Fibroblast of lung (primary cell): ENCODE measurements around the gene ZNF883. TPM values are rescaled to one million over a fixed set of nuclear protein-coding genes. Genes with fewer than 3 reads are reported as not detected.
A peak's percentile ranks its signal among the peaks of the same experiment; 100 is the strongest.

ENCODE experiments used
- DNase-seq, 2 donors: peaks; one replicate each; pipeline versions ENCODE4 v3.0.0 to v3.0.0-alpha.2; 2010; ENCODE audit warnings: low read depth in 2 of 2
- H2AFZ ChIP-seq: 2 replicates; pipeline ENCODE4 v1.5.1; 2012; ENCODE audit warnings: low read length, control low read depth, inconsistent platforms
- H3K27ac ChIP-seq: 2 replicates; pipeline ENCODE4 v1.5.1; 2011; ENCODE audit warnings: low read length, control low read depth; ENCODE audit not compliant: insufficient read depth
- H3K27me3 ChIP-seq: 2 replicates; pipeline ENCODE4 v1.5.1; 2011; ENCODE audit warnings: mild to moderate bottlenecking, low read length; ENCODE audit not compliant: control insufficient read depth, insufficient read depth
- H3K36me3 ChIP-seq: 2 replicates; pipeline ENCODE4 v1.5.1; 2011; ENCODE audit warnings: low read length; ENCODE audit not compliant: control insufficient read depth, insufficient read depth
- H3K4me1 ChIP-seq: 2 replicates; pipeline ENCODE4 v1.5.1; 2011; ENCODE audit warnings: low read length; ENCODE audit not compliant: control insufficient read depth, insufficient read depth; ENCODE audit errors: extremely low read depth
- H3K4me2 ChIP-seq: 2 replicates; pipeline ENCODE4 v1.5.1; 2011; ENCODE audit warnings: low read length, control low read depth; ENCODE audit not compliant: insufficient read depth; ENCODE audit errors: extremely low read depth
- H3K4me3 ChIP-seq, 4 experiments: fragments of 200-600 bp in 1 of 4; sonication (generic) in 1 of 4; replicated peaks in 1 of 4; 2 replicates each; pipeline ENCODE4 v1.5.1; 2011 to 2016; ENCODE audit warnings: low read length in 4 of 4, low read depth in 3 of 4, mild to moderate bottlenecking in 3 of 4, control low read depth in 2 of 4, inconsistent platforms in 1 of 4, mixed read lengths in 1 of 4; ENCODE audit not compliant: insufficient read depth in 1 of 4; ENCODE audit errors: control extremely low read depth in 1 of 4
- H3K79me2 ChIP-seq: 2 replicates; pipeline ENCODE4 v1.5.1; 2012; ENCODE audit warnings: mild to moderate bottlenecking, low read length, inconsistent platforms; ENCODE audit not compliant: control insufficient read depth, insufficient read depth
- H3K9ac ChIP-seq: 2 replicates; pipeline ENCODE4 v1.5.1; 2011; ENCODE audit warnings: mild to moderate bottlenecking, low read length, control low read depth; ENCODE audit not compliant: insufficient read depth
- H3K9me3 ChIP-seq: 2 replicates; pipeline ENCODE4 v1.5.1; 2012; ENCODE audit warnings: low read depth, low read length; ENCODE audit not compliant: control insufficient read depth, insufficient read depth
- H4K20me1 ChIP-seq: 2 replicates; pipeline ENCODE4 v1.5.1; 2011; ENCODE audit warnings: low read length; ENCODE audit not compliant: control insufficient read depth, insufficient read depth; ENCODE audit errors: extremely low read depth
- EZH2 ChIP-seq: IDR thresholded peaks from 2 replicates; pipeline ENCODE4 v1.5.1; 2012; ENCODE audit warnings: low read length, control low read depth, mild to moderate bottlenecking; ENCODE audit errors: missing control alignments
- polyA plus RNA-seq, 2 donors: library from polyadenylated mRNA; depleted of rRNA in 1 of 2; stranded (reverse) in 1 of 2; unstranded in 1 of 2; fragments of >200 nt; gene quantifications; 2 replicates each; pipeline ENCODE4 v1.2.1, GENCODE V29; 2011 to 2012; ENCODE audit warnings: missing spikeins in 1 of 2
- total RNA-seq: library from RNA; depleted of rRNA; stranded (reverse); fragments of >200 nt; gene quantifications from 2 replicates; pipeline ENCODE4 v1.2.1, GENCODE V29; 2014
- TF ChIP-seq, protein P1 (sequence below), 2 donors: IDR thresholded peaks in 1 of 2; conservative IDR thresholded peaks in 1 of 2; 1 replicate in 1 of 2; 2 replicates in 1 of 2; pipeline ENCODE4 v1.5.1; 2011 to 2012; ENCODE audit warnings: low read length in 2 of 2, control low read depth in 1 of 2, inconsistent platforms in 1 of 2, low read depth in 1 of 2, mild to moderate bottlenecking in 1 of 2

The ZNF883 gene
- total and polyA plus RNA-seq, 2 donors (not counting 1 experiment from before 2014, with no cell fraction given): 2.5 to 9.7 TPM

DNA sequence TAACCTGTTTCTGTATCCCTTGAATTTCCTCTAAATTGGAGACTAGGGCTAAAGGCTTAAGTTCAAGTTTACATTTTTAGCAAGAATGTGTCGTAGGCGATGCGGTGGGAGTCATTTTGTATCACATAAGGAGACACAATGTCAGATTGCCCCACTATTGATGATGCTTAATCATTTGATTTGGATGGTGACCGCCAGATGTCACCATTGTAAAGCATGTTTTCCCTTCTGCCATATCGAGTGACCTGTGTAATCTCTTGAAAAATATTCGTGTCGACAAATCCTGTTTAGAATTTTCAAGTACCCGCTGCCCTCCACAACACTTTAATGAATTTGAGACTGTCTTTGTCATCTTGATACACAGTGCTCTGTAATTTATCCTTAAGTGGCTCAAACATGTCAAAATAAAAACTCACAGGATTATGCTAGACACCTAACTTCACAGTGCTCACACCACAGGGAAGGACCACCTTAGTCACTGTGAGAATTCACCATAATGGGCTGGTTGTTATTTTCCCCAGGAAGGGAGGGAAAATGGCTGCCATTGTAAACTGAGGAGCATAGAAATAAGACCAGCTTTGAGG, 86.8 kb downstream of the ZNF883 start:
- H3K27ac ChIP-seq: no peak overlapping the region

DNA sequence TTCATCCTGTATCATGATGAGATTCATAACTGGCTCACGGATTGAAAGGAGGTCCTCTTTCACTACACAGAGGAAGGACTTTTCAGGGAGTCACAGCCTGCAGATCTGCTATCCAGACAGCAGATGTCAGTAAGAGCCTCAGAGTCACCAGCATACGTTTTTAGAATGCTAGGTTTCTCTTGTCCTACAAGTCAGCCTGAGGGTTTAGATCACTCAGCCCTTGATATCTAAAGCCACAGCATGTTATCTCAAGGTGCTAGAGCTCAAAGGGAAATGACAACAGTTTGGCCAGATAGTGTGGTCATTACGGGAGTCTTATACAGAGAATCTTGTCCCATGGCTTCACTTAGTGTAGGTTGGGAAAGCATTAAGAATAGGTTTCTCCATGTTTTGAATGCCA, 90.4 kb downstream of the ZNF883 start:
- Histone ChIP-seq H4K20me1 (no peaks in the 10 kb centered on the region), H3K4me3 (no peak overlapping the region), H3K79me2 (no peaks in the 10 kb centered on the region), H3K36me3 (no peaks in the 10 kb centered on the region), H3K4me2 (no peak overlapping the region), H3K4me1 (no peaks in the 10 kb centered on the region), H3K9me3 (no peaks in the 10 kb centered on the region), H3K27me3 (no peaks in the 10 kb centered on the region), H2AFZ (no peak overlapping the region), H3K9ac (no peak overlapping the region), H3K27ac (no peak overlapping the region)
- peak; percentile 56 to 65 for DNase-seq
- no peak for TF ChIP-seq EZH2
- TF ChIP-seq, protein P1, sequence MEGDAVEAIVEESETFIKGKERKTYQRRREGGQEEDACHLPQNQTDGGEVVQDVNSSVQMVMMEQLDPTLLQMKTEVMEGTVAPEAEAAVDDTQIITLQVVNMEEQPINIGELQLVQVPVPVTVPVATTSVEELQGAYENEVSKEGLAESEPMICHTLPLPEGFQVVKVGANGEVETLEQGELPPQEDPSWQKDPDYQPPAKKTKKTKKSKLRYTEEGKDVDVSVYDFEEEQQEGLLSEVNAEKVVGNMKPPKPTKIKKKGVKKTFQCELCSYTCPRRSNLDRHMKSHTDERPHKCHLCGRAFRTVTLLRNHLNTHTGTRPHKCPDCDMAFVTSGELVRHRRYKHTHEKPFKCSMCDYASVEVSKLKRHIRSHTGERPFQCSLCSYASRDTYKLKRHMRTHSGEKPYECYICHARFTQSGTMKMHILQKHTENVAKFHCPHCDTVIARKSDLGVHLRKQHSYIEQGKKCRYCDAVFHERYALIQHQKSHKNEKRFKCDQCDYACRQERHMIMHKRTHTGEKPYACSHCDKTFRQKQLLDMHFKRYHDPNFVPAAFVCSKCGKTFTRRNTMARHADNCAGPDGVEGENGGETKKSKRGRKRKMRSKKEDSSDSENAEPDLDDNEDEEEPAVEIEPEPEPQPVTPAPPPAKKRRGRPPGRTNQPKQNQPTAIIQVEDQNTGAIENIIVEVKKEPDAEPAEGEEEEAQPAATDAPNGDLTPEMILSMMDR (conservative IDR thresholded peaks at IDR 0.05 in 1 of 2, IDR thresholded peaks at IDR 0.05 in 1 of 2; ENCODE audit: low read depth in 1 of 2, low read length in 2 of 2): peak; percentile 62 to 72

More for the DNA sequence above, 86.8 kb downstream of the ZNF883 start:
- Histone ChIP-seq H3K36me3 (no peaks in the 10 kb centered on the region), H3K4me2 (no peak overlapping the region), H3K27me3 (no peaks in the 10 kb centered on the region), H4K20me1 (no peaks in the 10 kb centered on the region), H2AFZ (no peak overlapping the region), H3K4me3 (no peak overlapping the region), H3K9ac (no peak overlapping the region), H3K79me2 (no peaks in the 10 kb centered on the region), H3K9me3 (no peaks in the 10 kb centered on the region), H3K4me1 (no peaks in the 10 kb centered on the region)
- DNase-seq: peak; percentile 13 to 44
- no peak for TF ChIP-seq EZH2
- TF ChIP-seq, protein P1 (conservative IDR thresholded peaks at IDR 0.05 in 1 of 2, IDR thresholded peaks at IDR 0.05 in 1 of 2; ENCODE audit: low read depth in 1 of 2, low read length in 2 of 2): peak; percentile 26 to 30

DNA sequence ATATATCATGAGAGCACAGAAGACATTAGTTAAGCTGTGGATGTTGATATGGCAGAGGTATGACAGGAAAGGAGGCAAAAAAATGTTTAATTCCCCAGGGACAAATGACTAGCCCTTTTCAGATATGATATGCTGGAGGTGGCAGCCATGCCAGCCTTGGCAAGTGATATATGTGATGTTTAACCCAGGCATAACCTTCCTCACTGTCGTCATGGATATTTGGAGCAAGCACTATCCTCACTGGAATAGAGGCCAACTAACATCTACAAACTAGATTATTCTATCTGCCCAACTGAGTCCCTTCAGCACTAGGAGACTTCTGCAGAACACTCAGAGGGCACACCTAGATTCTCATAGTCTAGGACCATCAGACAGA, 94.0 kb downstream of the ZNF883 start:
- H4K20me1 ChIP-seq: no peaks in the 10 kb centered on the region
- H3K27me3 ChIP-seq: peaks cover 2% of the 10 kb centered on the region
- no peaks in the 10 kb centered on the region for H3K4me1 ChIP-seq
- no peak overlapping the region for H2AFZ ChIP-seq
- TF ChIP-seq, protein P1 (conservative IDR thresholded peaks at IDR 0.05 in 1 of 2, IDR thresholded peaks at IDR 0.05 in 1 of 2; ENCODE audit: low read depth in 1 of 2, low read length in 2 of 2): no peak
- TF ChIP-seq EZH2: no peak
- H3K9me3 ChIP-seq: no peaks in the 10 kb centered on the region
- no peak overlapping the region for H3K27ac ChIP-seq
- no peak overlapping the region for H3K4me2 ChIP-seq
- H3K4me3 ChIP-seq: no peak overlapping the region
- no peaks in the 10 kb centered on the region for H3K36me3 ChIP-seq
- H3K79me2 ChIP-seq: no peaks in the 10 kb centered on the region
- no peak overlapping the region for H3K9ac ChIP-seq
- DNase-seq: no peak
